Osteoblast (primary cell): ENCODE data around the gene RBPJL. TPM values are rescaled to one million over a fixed set of nuclear protein-coding genes. Genes with fewer than 3 reads are reported as not detected.
A peak's percentile ranks its signal among the peaks of the same experiment; 100 is the strongest.

Experiments
- DNase-seq: peaks from one replicate; pipeline ENCODE4 v3.0.0; 2011; ENCODE audit warnings: low spot score, mixed read lengths; ENCODE audit not compliant: insufficient read length; ENCODE audit errors: missing footprints
- H2AFZ ChIP-seq: 2 replicates; pipeline ENCODE4 v1.6.0; 2011; ENCODE audit warnings: mild to moderate bottlenecking, low read length
- H3K27ac ChIP-seq: 2 replicates; pipeline ENCODE4 v1.5.1; 2011; ENCODE audit warnings: mild to moderate bottlenecking, low read depth, low read length, moderate library complexity
- H3K27me3 ChIP-seq: 2 replicates; pipeline ENCODE4 v1.6.0; 2012; ENCODE audit warnings: mild to moderate bottlenecking, control low read depth, inconsistent platforms, low read length, moderate library complexity; ENCODE audit not compliant: insufficient read depth
- H3K36me3 ChIP-seq: 2 replicates; pipeline ENCODE4 v1.5.1; 2011; ENCODE audit warnings: mild to moderate bottlenecking, low read length, control low read depth, moderate library complexity; ENCODE audit not compliant: insufficient read depth
- H3K4me1 ChIP-seq: 2 replicates; pipeline ENCODE4 v1.5.1; 2011; ENCODE audit warnings: mild to moderate bottlenecking, low read length, control low read depth, moderate library complexity; ENCODE audit not compliant: insufficient read depth
- H3K4me2 ChIP-seq: 2 replicates; pipeline ENCODE4 v1.6.0; 2011; ENCODE audit warnings: mild to moderate bottlenecking, low read length; ENCODE audit not compliant: insufficient read depth
- H3K4me3 ChIP-seq: fragments of 200-600 bp; sonication (generic); 3 replicates; pipeline ENCODE4 v1.5.1; 2012; ENCODE audit warnings: mild to moderate bottlenecking, low read length, inconsistent platforms; ENCODE audit not compliant: insufficient read depth
- H3K79me2 ChIP-seq: 2 replicates; pipeline ENCODE4 v1.6.0; 2012; ENCODE audit warnings: mild to moderate bottlenecking, low read length, control low read depth, inconsistent platforms; ENCODE audit not compliant: insufficient read depth
- H3K9me3 ChIP-seq: 2 replicates; pipeline ENCODE4 v1.5.1; 2011; ENCODE audit warnings: low read depth, low read length, control low read depth
- H4K20me1 ChIP-seq: 2 replicates; pipeline ENCODE4 v1.6.0; 2012; ENCODE audit warnings: mild to moderate bottlenecking, low read length, control low read depth; ENCODE audit not compliant: insufficient read depth
- CTCF ChIP-seq: IDR thresholded peaks from 2 replicates; pipeline ENCODE4 v1.5.1; 2011; ENCODE audit warnings: mild to moderate bottlenecking, low read depth, low read length, moderate library complexity; ENCODE audit errors: extremely low read depth
- total RNA-seq: library from RNA; depleted of rRNA; stranded (reverse); fragments of >200 nt; gene quantifications from 2 replicates; pipeline ENCODE4 v1.2.3, GENCODE V29; 2012

RBPJL gene
- total RNA-seq, 1 donor, result not detected

GRCh38 chr20:45340951-45341350, 34.3 kb downstream of the RBPJL start:
- Histone ChIP-seq H3K36me3 (peaks cover 55% of the 10 kb centered on the region), H4K20me1 (peaks cover 38% of the 10 kb centered on the region), H2AFZ (no peak overlapping the region), H3K4me2 (no peak overlapping the region), H3K4me1 (peaks cover 94% of the 10 kb centered on the region), H3K4me3 (no peak overlapping the region), H3K27ac (peak overlapping the region; percentile 100), H3K79me2 (peaks cover 89% of the 10 kb centered on the region), H3K9me3 (no peaks in the 10 kb centered on the region), H3K27me3 (no peaks in the 10 kb centered on the region)
- DNase-seq, result no peak
- no peak for TF ChIP-seq CTCF

GRCh38 chr20:45341579-45341938, 34.9 kb downstream of the RBPJL start:
- Histone ChIP-seq H3K4me2 (peak overlapping the region; percentile 91), H3K4me3 (peak overlapping the region; percentile 50), H3K27ac (peak overlapping the region; percentile 100)

GRCh38 chr20:45341939-45342854, 35.6 kb downstream of the RBPJL start:
- Histone ChIP-seq H3K9me3 (no peaks in the 10 kb centered on the region), H3K36me3 (peaks cover 60% of the 10 kb centered on the region), H3K4me1 (peaks cover 92% of the 10 kb centered on the region), H3K4me2 (peak overlapping the region; percentile 91), H3K79me2 (peaks cover 96% of the 10 kb centered on the region), H3K4me3 (peak overlapping the region; percentile 50), H4K20me1 (peaks cover 48% of the 10 kb centered on the region), H3K27ac (peak overlapping the region; percentile 100), H2AFZ (no peak overlapping the region), H3K27me3 (no peaks in the 10 kb centered on the region)
- no peak for DNase-seq
- no peak for TF ChIP-seq CTCF

More at GRCh38 chr20:45341579-45341938, 34.9 kb downstream of the RBPJL start:
- TF ChIP-seq CTCF, result no peak
- no peaks in the 10 kb centered on the region for H3K9me3 ChIP-seq
- H3K4me1 ChIP-seq, result peaks cover 94% of the 10 kb centered on the region
- DNase-seq, result no peak
- H3K36me3 ChIP-seq, result peaks cover 60% of the 10 kb centered on the region
- H4K20me1 ChIP-seq, result peaks cover 44% of the 10 kb centered on the region
- no peak overlapping the region for H2AFZ ChIP-seq
- no peaks in the 10 kb centered on the region for H3K27me3 ChIP-seq
- H3K79me2 ChIP-seq, result peaks cover 94% of the 10 kb centered on the region

GRCh38 chr20:45342855-45343531, 36.4 kb downstream of the RBPJL start:
- H3K4me3 ChIP-seq, result peak overlapping the region; percentile 90
- peaks cover 60% of the 10 kb centered on the region for H3K36me3 ChIP-seq

More at GRCh38 chr20:45342855-45343531, 36.4 kb downstream of the RBPJL start:
- DNase-seq, result no peak
- Histone ChIP-seq H3K9me3 (no peaks in the 10 kb centered on the region), H3K27me3 (no peaks in the 10 kb centered on the region), H2AFZ (no peak overlapping the region), H3K27ac (peak overlapping the region; percentile 100), H3K4me1 (peaks cover 84% of the 10 kb centered on the region), H3K79me2 (peaks cover 100% of the 10 kb centered on the region), H4K20me1 (peaks cover 52% of the 10 kb centered on the region), H3K4me2 (peak overlapping the region; percentile 91)
- no peak for TF ChIP-seq CTCF
